ENCODE results near the gene RUVBL2. TPM values are rescaled to one million over a fixed set of nuclear protein-coding genes. Genes with fewer than 3 reads are reported as not detected.

The RUVBL2 gene
- total RNA-seq, 1 experiment from 2014 or later = 199 TPM

DNA sequence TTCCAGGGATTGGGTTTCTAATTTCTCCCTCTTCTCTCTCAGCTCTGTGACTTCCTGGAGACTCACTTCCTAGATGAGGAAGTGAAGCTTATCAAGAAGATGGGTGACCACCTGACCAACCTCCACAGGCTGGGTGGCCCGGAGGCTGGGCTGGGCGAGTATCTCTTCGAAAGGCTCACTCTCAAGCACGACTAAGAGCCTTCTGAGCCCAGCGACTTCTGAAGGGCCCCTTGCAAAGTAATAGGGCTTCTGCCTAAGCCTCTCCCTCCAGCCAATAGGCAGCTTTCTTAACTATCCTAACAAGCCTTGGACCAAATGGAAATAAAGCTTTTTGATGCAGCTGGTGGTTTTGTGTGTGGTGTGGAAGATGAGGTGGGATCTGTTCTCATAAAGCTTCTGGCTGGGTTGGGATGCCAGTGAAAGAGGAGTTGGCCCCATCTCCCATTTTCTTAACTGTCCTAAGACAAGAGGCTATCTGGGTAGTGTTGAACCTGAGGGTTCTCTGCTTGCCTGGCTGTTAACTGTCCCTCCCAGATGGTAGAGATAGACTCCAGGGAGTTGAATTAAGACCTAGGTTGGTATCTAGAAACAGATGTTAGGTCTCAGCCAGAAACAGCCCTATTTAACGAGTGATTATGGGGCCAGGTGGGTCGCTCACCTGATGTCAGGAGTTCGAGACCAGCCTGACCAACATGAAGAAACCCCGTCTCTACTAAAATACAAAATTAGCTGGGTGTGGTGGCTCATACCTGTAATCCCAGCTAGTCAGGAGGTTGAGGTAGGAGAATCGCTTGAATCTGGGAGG, 26.9 kb upstream of the RUVBL2 start:
- H3K9me3 Mint-ChIP-seq (ENCODE audit: low read depth, unreplicated experiment) = no peaks in the 10 kb centered on the region
- intact Hi-C loops (cut with micrococcal nuclease; ENCODE audit: unreplicated experiment) = loop anchor here (5.0 kb wide), 1 partner anchor 329 kb away; the partner anchor contains the start of gene DBP
- no peak for DNase-seq
- no TSS peak for BruUV-seq (replicated peaks)
- H3K27ac Mint-ChIP-seq (ENCODE audit: unreplicated experiment) = peak overlapping the region; percentile 99
- peaks cover 88% of the 10 kb centered on the region for H3K36me3 Mint-ChIP-seq (ENCODE audit: insufficient read depth, unreplicated experiment)
- H3K27me3 Mint-ChIP-seq (ENCODE audit: unreplicated experiment) = no peaks in the 10 kb centered on the region
- peak overlapping the region; percentile 98 for H3K4me3 Mint-ChIP-seq (ENCODE audit: low read depth, unreplicated experiment)
- CTCF ChIA-PET = interaction anchor here (1.4 kb wide), 1 partner anchor 27 kb away, joined by 4 read pairs; the partner anchor contains the start of genes GYS1 and RUVBL2
- TF ChIP-seq, protein P1, sequence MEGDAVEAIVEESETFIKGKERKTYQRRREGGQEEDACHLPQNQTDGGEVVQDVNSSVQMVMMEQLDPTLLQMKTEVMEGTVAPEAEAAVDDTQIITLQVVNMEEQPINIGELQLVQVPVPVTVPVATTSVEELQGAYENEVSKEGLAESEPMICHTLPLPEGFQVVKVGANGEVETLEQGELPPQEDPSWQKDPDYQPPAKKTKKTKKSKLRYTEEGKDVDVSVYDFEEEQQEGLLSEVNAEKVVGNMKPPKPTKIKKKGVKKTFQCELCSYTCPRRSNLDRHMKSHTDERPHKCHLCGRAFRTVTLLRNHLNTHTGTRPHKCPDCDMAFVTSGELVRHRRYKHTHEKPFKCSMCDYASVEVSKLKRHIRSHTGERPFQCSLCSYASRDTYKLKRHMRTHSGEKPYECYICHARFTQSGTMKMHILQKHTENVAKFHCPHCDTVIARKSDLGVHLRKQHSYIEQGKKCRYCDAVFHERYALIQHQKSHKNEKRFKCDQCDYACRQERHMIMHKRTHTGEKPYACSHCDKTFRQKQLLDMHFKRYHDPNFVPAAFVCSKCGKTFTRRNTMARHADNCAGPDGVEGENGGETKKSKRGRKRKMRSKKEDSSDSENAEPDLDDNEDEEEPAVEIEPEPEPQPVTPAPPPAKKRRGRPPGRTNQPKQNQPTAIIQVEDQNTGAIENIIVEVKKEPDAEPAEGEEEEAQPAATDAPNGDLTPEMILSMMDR (IDR thresholded peaks at IDR 0.05; ENCODE audit: unreplicated experiment) = no peak
- peaks cover 39% of the 10 kb centered on the region for H3K4me1 Mint-ChIP-seq (ENCODE audit: low read depth, unreplicated experiment)

DNA sequence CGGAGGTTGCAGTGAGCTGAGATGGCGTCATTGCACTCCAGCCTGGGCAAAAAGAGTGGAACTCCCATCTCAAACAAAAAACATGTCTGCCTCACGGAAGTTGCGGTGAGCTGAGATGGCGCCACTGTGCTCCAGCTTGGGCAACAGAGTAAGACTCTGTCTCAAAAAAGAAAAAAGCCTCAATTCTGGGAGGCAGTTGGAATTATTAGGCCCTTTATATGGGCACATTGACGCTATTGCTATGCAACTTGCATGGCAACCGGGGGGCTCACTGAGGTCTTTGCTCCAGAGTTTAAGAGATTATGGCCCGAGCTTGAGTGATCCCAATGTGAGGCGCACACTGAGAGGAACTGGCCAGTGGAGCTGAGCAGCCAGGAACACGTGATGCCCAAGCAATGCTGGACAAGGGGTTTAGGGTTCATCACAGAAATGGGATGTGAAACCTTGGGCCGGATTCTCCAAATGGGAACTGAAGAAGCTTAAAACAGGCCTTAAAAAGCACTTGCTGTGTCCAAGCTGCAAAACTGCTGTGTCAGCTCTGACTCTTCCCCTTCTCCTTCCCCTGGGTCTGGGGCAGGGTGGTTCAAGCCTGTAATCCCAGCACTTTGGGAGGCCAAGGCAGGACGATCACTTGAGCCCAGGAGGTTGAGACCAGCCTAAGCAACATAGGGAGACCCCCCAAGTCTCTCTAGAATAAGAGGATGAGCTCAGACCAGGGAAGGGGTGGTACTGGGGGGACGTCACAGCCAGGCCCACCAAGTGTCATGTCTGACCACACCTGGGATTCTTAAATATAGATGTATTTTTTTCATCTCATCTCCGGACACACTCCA, 26.1 kb upstream of the RUVBL2 start:
- H3K9me3 Mint-ChIP-seq (ENCODE audit: low read depth, unreplicated experiment) = no peaks in the 10 kb centered on the region
- TF ChIP-seq, protein P1 (IDR thresholded peaks at IDR 0.05; ENCODE audit: unreplicated experiment) = no peak
- peaks cover 82% of the 10 kb centered on the region for H3K36me3 Mint-ChIP-seq (ENCODE audit: insufficient read depth, unreplicated experiment)
- H3K27ac Mint-ChIP-seq (ENCODE audit: unreplicated experiment) = peak overlapping the region; percentile 99
- H3K4me3 Mint-ChIP-seq (ENCODE audit: low read depth, unreplicated experiment) = peak overlapping the region; percentile 98
- CTCF ChIA-PET = interaction anchor here (0.6 to 1.4 kb wide), 2 partner anchors 9 to 26 kb away, joined by 3 to 4 read pairs; partner anchors contain the start of genes GYS1 and RUVBL2
- no peaks in the 10 kb centered on the region for H3K27me3 Mint-ChIP-seq (ENCODE audit: unreplicated experiment)
- no peak for DNase-seq
- intact Hi-C loops (cut with micrococcal nuclease; ENCODE audit: unreplicated experiment) = loop anchor here (5.0 kb wide), 1 partner anchor 330 kb away; the partner anchor contains the start of gene DBP
- H3K4me1 Mint-ChIP-seq (ENCODE audit: low read depth, unreplicated experiment) = peaks cover 31% of the 10 kb centered on the region
- no TSS peak for BruUV-seq (replicated peaks)

DNA sequence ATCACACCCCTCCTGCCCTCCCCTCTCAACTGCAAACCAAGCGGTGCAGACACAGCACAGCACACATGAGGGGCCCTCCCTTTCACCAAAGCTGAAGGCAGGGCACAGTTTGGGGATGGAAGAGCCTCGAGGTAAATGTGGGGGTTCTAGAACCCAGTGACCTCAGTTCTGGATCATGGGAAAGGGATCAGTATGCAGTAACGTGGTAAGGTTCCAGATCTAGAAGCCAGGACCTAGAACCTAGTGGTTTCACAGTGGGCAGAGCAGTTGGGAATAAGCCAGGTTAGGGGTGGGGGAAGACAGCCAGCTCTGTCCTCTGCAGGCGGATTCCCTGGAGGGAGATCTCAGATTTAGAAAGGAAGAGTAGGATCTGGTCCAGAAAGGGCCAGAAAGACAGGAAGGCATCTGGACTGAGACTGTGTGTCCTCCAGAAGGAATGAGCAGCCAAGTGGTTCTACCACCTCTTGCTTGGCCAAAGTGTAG, 25.5 kb upstream of the RUVBL2 start:
- Mint-ChIP-seq H3K9me3 (ENCODE audit: low read depth, unreplicated experiment) (no peaks in the 10 kb centered on the region), H3K27me3 (ENCODE audit: unreplicated experiment) (no peaks in the 10 kb centered on the region), H3K27ac (ENCODE audit: unreplicated experiment) (peak overlapping the region; percentile 99), H3K36me3 (ENCODE audit: insufficient read depth, unreplicated experiment) (peaks cover 75% of the 10 kb centered on the region), H3K4me3 (ENCODE audit: low read depth, unreplicated experiment) (peak overlapping the region; percentile 98), H3K4me1 (ENCODE audit: low read depth, unreplicated experiment) (peaks cover 25% of the 10 kb centered on the region)
- TSS peak; percentile 10 for BruUV-seq (replicated peaks)
- DNase-seq = no peak
- CTCF ChIA-PET = no interaction called here
- intact Hi-C loops (cut with micrococcal nuclease; ENCODE audit: unreplicated experiment) = loop anchor here (5.0 kb wide), 1 partner anchor 331 kb away; the partner anchor contains the start of gene DBP
- TF ChIP-seq, protein P1 (IDR thresholded peaks at IDR 0.05; ENCODE audit: unreplicated experiment) = no peak

DNA sequence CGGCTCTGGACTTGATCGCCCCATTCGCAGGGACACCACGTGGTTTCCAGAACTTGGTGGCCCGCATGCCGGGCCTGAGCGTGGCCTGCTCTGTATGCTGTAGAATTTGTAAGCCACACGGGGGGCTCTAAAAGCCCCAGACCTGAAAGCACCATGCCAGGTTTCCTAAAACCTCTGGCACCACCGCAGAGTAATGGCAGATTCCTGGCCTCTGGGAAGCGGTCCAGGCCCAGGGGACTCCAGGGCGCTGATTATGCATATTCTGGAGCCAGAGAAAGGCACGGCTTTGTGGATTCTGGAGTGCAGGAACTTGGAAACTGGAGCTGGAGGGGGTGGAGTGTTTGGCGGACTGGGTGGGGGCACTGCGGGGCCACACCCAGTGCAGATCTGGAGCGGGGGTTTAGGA, 24.9 kb upstream of the RUVBL2 start:
- Mint-ChIP-seq H3K9me3 (ENCODE audit: low read depth, unreplicated experiment) (no peaks in the 10 kb centered on the region), H3K36me3 (ENCODE audit: insufficient read depth, unreplicated experiment) (peaks cover 72% of the 10 kb centered on the region), H3K4me3 (ENCODE audit: low read depth, unreplicated experiment) (no peak overlapping the region), H3K27me3 (ENCODE audit: unreplicated experiment) (no peaks in the 10 kb centered on the region), H3K4me1 (ENCODE audit: low read depth, unreplicated experiment) (peaks cover 19% of the 10 kb centered on the region), H3K27ac (ENCODE audit: unreplicated experiment) (no peak overlapping the region)
- CTCF ChIA-PET = no interaction called here
- intact Hi-C loops (cut with micrococcal nuclease; ENCODE audit: unreplicated experiment) = loop anchor here (5.0 kb wide), 1 partner anchor 332 kb away; the partner anchor contains the start of gene DBP
- TF ChIP-seq, protein P1 (IDR thresholded peaks at IDR 0.05; ENCODE audit: unreplicated experiment) = no peak
- DNase-seq = no peak
- BruUV-seq (replicated peaks) = no TSS peak

Data from Calu3 (cell line).